Common myeloid progenitor, CD34-positive (primary cell): Measurements from ENCODE around the gene GPR17.

ENCODE experiments used
- CTCF ChIA-PET: fragments of 350-600 bp; sonication (Branson Sonifier 250); formaldehyde crosslinking; loops from one replicate; lab custom pipeline; 2021; ENCODE audit warnings: antibody characterized with exemption; lab: Charles Lee
- POLR2A ChIA-PET: fragments of 350-600 bp; sonication (Branson Sonifier 250); formaldehyde crosslinking; loops from one replicate; lab custom pipeline; 2021; ENCODE audit warnings: antibody characterized with exemption; lab: Charles Lee
- DNase-seq, 3 donors: peaks; one replicate each; pipeline versions ENCODE4 v3.0.0 to v3.0.0-alpha.2; 2013
- H3K27ac ChIP-seq, 2 experiments: 1 replicate in 1 of 2; 2 replicates in 1 of 2; pipeline ENCODE4 v1.7.0; 2013; ENCODE audit warnings: inconsistent platforms in 2 of 2, low read length in 2 of 2, mild to moderate bottlenecking in 2 of 2, low read depth in 1 of 2, moderate library complexity in 1 of 2; ENCODE audit not compliant: severe bottlenecking in 2 of 2, insufficient read depth in 1 of 2, poor library complexity in 1 of 2
- H3K27me3 ChIP-seq, 5 experiments: replicated peaks in 2 of 5; 1 replicate in 3 of 5; 2 replicates in 2 of 5; pipeline versions ENCODE4 v1.6.1 to v1.7.0; 2013; ENCODE audit warnings: low read length in 4 of 5, mild to moderate bottlenecking in 2 of 5, moderate library complexity in 2 of 5, inconsistent platforms in 1 of 5; ENCODE audit not compliant: insufficient read depth in 5 of 5, control insufficient read depth in 4 of 5
- H3K36me3 ChIP-seq, 4 experiments: 1 replicate in 2 of 4; 2 replicates in 2 of 4; pipeline versions ENCODE4 v1.6.1 to v1.7.0; 2013; ENCODE audit warnings: low read length in 3 of 4, control low read depth in 1 of 4, mild to moderate bottlenecking in 1 of 4; ENCODE audit not compliant: control insufficient read depth in 4 of 4, insufficient read depth in 4 of 4
- H3K4me1 ChIP-seq, 4 experiments: 1 replicate in 3 of 4; 2 replicates in 1 of 4; pipeline versions ENCODE4 v1.6.1 to v1.7.1; 2013; ENCODE audit warnings: low read length in 3 of 4, mild to moderate bottlenecking in 3 of 4, control low read depth in 1 of 4, inconsistent platforms in 1 of 4, moderate library complexity in 1 of 4; ENCODE audit not compliant: control insufficient read depth in 4 of 4, insufficient read depth in 4 of 4; ENCODE audit errors: control extremely low read depth in 1 of 4
- H3K4me3 ChIP-seq, 7 experiments: 1 replicate in 4 of 7; 2 replicates in 3 of 7; pipeline versions ENCODE4 v1.5.1 to v1.7.0; 2013; ENCODE audit warnings: mild to moderate bottlenecking in 7 of 7, low read length in 6 of 7, moderate library complexity in 6 of 7, inconsistent platforms in 2 of 7, low read depth in 2 of 7, control low read depth in 1 of 7; ENCODE audit not compliant: insufficient read depth in 4 of 7, control insufficient read depth in 1 of 7; ENCODE audit errors: extremely low read depth in 1 of 7
- H3K9me3 ChIP-seq, 5 experiments: 1 replicate in 4 of 5; 2 replicates in 1 of 5; pipeline versions ENCODE4 v1.6.1 to v1.7.1; 2013; ENCODE audit warnings: low read length in 4 of 5, mild to moderate bottlenecking in 2 of 5, inconsistent platforms in 1 of 5, low read depth in 1 of 5, moderate library complexity in 1 of 5; ENCODE audit not compliant: control insufficient read depth in 4 of 5, insufficient read depth in 2 of 5; ENCODE audit errors: control extremely low read depth in 1 of 5
- WGBS: methylation state at CpG from one replicate; pipeline ENCODE4 v1.1.5; 2013; ENCODE audit not compliant: insufficient coverage; 5-methylcytosine and 5-hydroxymethylcytosine counted together

GPR17 gene

GRCh38 chr2:127661949-127662510 is 16.1 kb downstream of the GPR17 start:
- H3K4me1 ChIP-seq, result peaks cover 0 to 14% (median 10%) of the 10 kb centered on the region in 4 experiments
- CTCF ChIA-PET, result interaction anchor here (3.4 kb wide), 1 partner anchor 12 kb away, joined by 12 read pairs; no protein-coding TSS in a partner anchor
- WGBS, result 90% methylated on average over 9 of the region's 9 CpGs

GRCh38 chr2:127662937-127663565 is 17.1 kb downstream of the GPR17 start:
- WGBS, result 93% methylated on average over 9 of the region's 9 CpGs
- Histone ChIP-seq H3K4me1 (peaks cover 0 to 14% (median 10%) of the 10 kb centered on the region in 4 experiments), H3K9me3 (no peaks in the 10 kb centered on the region), H3K36me3 (no peaks in the 10 kb centered on the region), H3K4me3 (no peak overlapping the region), H3K27ac (no peak overlapping the region), H3K27me3 (peaks cover 8 to 50% (median 22%) of the 10 kb centered on the region in 5 experiments)
- DNase-seq, result no peak
- ChIA-PET CTCF (interaction anchor here (0.9 to 3.4 kb wide), 2 partner anchors 8 to 13 kb away, joined by 3 to 12 read pairs; no protein-coding TSS in a partner anchor), POLR2A (no interaction called here)

More at GRCh38 chr2:127661949-127662510, 16.1 kb downstream of the GPR17 start:
- Histone ChIP-seq H3K9me3 (no peaks in the 10 kb centered on the region), H3K27me3 (peaks cover 8 to 48% (median 22%) of the 10 kb centered on the region in 5 experiments), H3K4me3 (no peak overlapping the region), H3K27ac (no peak overlapping the region), H3K36me3 (no peaks in the 10 kb centered on the region)
- POLR2A ChIA-PET, result no interaction called here
- no peak for DNase-seq

- Histone ChIP-seq H3K4me1 (peaks cover 0 to 14% (median 10%) of the 10 kb centered on the region in 4 experiments), H3K9me3 (no peaks in the 10 kb centered on the region), H3K27ac (no peak overlapping the region), H3K4me3 (peak overlapping the region in 1 of 7 experiments; percentile 46), H3K27me3 (peaks cover 8 to 52% (median 22%) of the 10 kb centered on the region in 5 experiments), H3K36me3 (no peaks in the 10 kb centered on the region)
- WGBS, result 75% methylated on average over 3 of the region's 6 CpGs
- DNase-seq, result no peak
- POLR2A ChIA-PET, result no interaction called here
- CTCF ChIA-PET, result interaction anchor here (0.8 to 3.4 kb wide), 3 partner anchors 9 to 16 kb away, joined by 3 to 12 read pairs (median 4); no protein-coding TSS in a partner anchor
These were observed 17.7 kb downstream of the GPR17 start for GRCh38 chr2:127663566-127664064.

GRCh38 chr2:127664065-127664894 is 18.3 kb downstream of the GPR17 start:
- peak in 2 of 3 donors; percentile 7 to 16 for DNase-seq
- Histone ChIP-seq H3K36me3 (no peaks in the 10 kb centered on the region), H3K27ac (no peak overlapping the region), H3K4me3 (peak overlapping the region in 3 of 7 experiments; percentile 15 to 60 (median 46)), H3K27me3 (peaks cover 8 to 55% (median 22%) of the 10 kb centered on the region in 5 experiments), H3K9me3 (no peaks in the 10 kb centered on the region), H3K4me1 (peaks cover 0 to 12% (median 10%) of the 10 kb centered on the region in 4 experiments)
- WGBS, result 20% methylated on average over 58 of the region's 69 CpGs
- ChIA-PET POLR2A (interaction anchor here (0.6 kb wide), 1 partner anchor 351 kb away, joined by 3 read pairs; no protein-coding TSS in a partner anchor), CTCF (interaction anchor here (0.8 to 3.4 kb wide), 3 partner anchors 14 to 73 kb away, joined by 3 to 12 read pairs (median 4); no protein-coding TSS in a partner anchor)

- Histone ChIP-seq H3K36me3 (no peaks in the 10 kb centered on the region), H3K4me1 (peaks cover 0 to 8% (median 6%) of the 10 kb centered on the region in 4 experiments), H3K4me3 (no peak overlapping the region), H3K27ac (no peak overlapping the region), H3K27me3 (peaks cover 8 to 55% (median 22%) of the 10 kb centered on the region in 5 experiments), H3K9me3 (peaks cover 0 to 2% (median 0%) of the 10 kb centered on the region in 5 experiments)
- ChIA-PET CTCF (interaction anchor here (0.8 to 3.4 kb wide), 2 partner anchors 15 to 73 kb away, joined by 3 to 12 read pairs; no protein-coding TSS in a partner anchor), POLR2A (interaction anchor here (0.6 kb wide), 1 partner anchor 351 kb away, joined by 3 read pairs; no protein-coding TSS in a partner anchor)
- DNase-seq, result no peak
- 99% methylated on average over 6 of the region's 6 CpGs for WGBS
These were observed 18.9 kb downstream of the GPR17 start for GRCh38 chr2:127664895-127665225.

- POLR2A ChIA-PET, result no interaction called here
These were observed 19.4 kb downstream of the GPR17 start for GRCh38 chr2:127665267-127665893.

More at GRCh38 chr2:127665267-127665893, 19.4 kb downstream of the GPR17 start:
- no peak for DNase-seq
- 98% methylated on average over 5 of the region's 8 CpGs for WGBS
- Histone ChIP-seq H3K27ac (no peak overlapping the region), H3K27me3 (peaks cover 8 to 55% (median 22%) of the 10 kb centered on the region in 5 experiments), H3K4me3 (no peak overlapping the region), H3K36me3 (no peaks in the 10 kb centered on the region), H3K4me1 (peaks cover 0 to 8% (median 6%) of the 10 kb centered on the region in 4 experiments), H3K9me3 (peaks cover 0 to 3% (median 0%) of the 10 kb centered on the region in 5 experiments)
- CTCF ChIA-PET, result interaction anchor here (3.4 kb wide), 1 partner anchor 16 kb away, joined by 12 read pairs; no protein-coding TSS in a partner anchor
